ENCODE data around the gene ZYG11B. TPM values are rescaled to one million over a fixed set of nuclear protein-coding genes. Genes with fewer than 3 reads are reported as not detected.
"Not testable (repeated sequence)": the region's sequence is repeated elsewhere in the genome, so short reads cannot be mapped to it uniquely, and the experiment has no call there.

The ZYG11B gene
- 10 to 100 TPM; 10.8 to 11.1 TPM for total RNA-seq

- ChIA-PET POLR2A (interaction anchor here (0.6 to 1.1 kb wide), 7 partner anchors 23 to 323 kb away, joined by 3 to 4 read pairs (median 3); partner anchors contain the start of gene TUT4), CTCF (interaction anchor here (0.8 to 1.3 kb wide), 3 partner anchors 22 to 73 kb away, joined by 3 to 4 read pairs (median 3); no protein-coding TSS in a partner anchor)
Observed at GRCh38 chr1:52726265-52727113, at the start of gene ZYG11B. Gene ZYG11B (plus strand): TSS chr1:52726453. CDS start chr1:52726654, 201 bp downstream.

- ChIA-PET POLR2A (no interaction called here), CTCF (interaction anchor here (0.7 kb wide), 1 partner anchor 9 kb away, joined by 3 read pairs; no protein-coding TSS in a partner anchor)
Observed at GRCh38 chr1:52677076-52677806, 49.0 kb upstream of the ZYG11B start.

- POLR2A ChIA-PET = no interaction called here
- CTCF ChIA-PET = no interaction called here
Observed at GRCh38 chr1:52679048-52679447, 47.2 kb upstream of the ZYG11B start.

GRCh38 chr1:52679498-52679897 is 46.8 kb upstream of the ZYG11B start:
- CTCF ChIA-PET = no interaction called here
- POLR2A ChIA-PET = no interaction called here

GRCh38 chr1:52680353-52680752 is 45.9 kb upstream of the ZYG11B start:
- CTCF ChIA-PET = no interaction called here
- POLR2A ChIA-PET = no interaction called here

- CTCF ChIA-PET = no interaction called here
- POLR2A ChIA-PET = no interaction called here
Observed at GRCh38 chr1:52681136-52681535, 45.1 kb upstream of the ZYG11B start.

- ChIA-PET CTCF (no interaction called here), POLR2A (no interaction called here)
Observed at GRCh38 chr1:52683367-52683940, 42.8 kb upstream of the ZYG11B start.

GRCh38 chr1:52684545-52684944 is 41.7 kb upstream of the ZYG11B start:
- POLR2A ChIA-PET = no interaction called here
- CTCF ChIA-PET = interaction anchor here (0.7 to 1.2 kb wide), 3 partner anchors 8 to 279 kb away, joined by 3 to 5 read pairs (median 3); no protein-coding TSS in a partner anchor

GRCh38 chr1:52686261-52686751 is 39.9 kb upstream of the ZYG11B start:
- POLR2A ChIA-PET = interaction anchor here (0.6 kb wide), 1 partner anchor 1488 kb away, joined by 3 read pairs; no protein-coding TSS in a partner anchor
- CTCF ChIA-PET = interaction anchor here (0.5 to 1.9 kb wide), 11 partner anchors 8 to 282 kb away, joined by 3 to 5 read pairs (median 3); partner anchors contain the start of genes ORC1, PRPF38A and SHISAL2A

- ChIA-PET CTCF (interaction anchor here (0.5 to 1.9 kb wide), 9 partner anchors 9 to 280 kb away, joined by 3 to 5 read pairs (median 3); partner anchors contain the start of gene SHISAL2A), POLR2A (no interaction called here)
Observed at GRCh38 chr1:52686830-52687229, 39.4 kb upstream of the ZYG11B start.

GRCh38 chr1:52691821-52692220 is 34.4 kb upstream of the ZYG11B start:
- POLR2A ChIA-PET = no interaction called here
- CTCF ChIA-PET = interaction anchor here (0.6 to 0.7 kb wide), 2 partner anchors 75 to 100 kb away, joined by 3 to 7 read pairs; no protein-coding TSS in a partner anchor

- POLR2A ChIA-PET = no interaction called here
- CTCF ChIA-PET = no interaction called here
Observed at GRCh38 chr1:52692697-52693096, 33.6 kb upstream of the ZYG11B start.

GRCh38 chr1:52693351-52693750 is 32.9 kb upstream of the ZYG11B start:
- POLR2A ChIA-PET, CTCF ChIA-PET: not testable (repeated sequence)

- CTCF ChIA-PET = interaction anchor here (0.7 kb wide), 1 partner anchor 1048 kb away, joined by 3 read pairs; no protein-coding TSS in a partner anchor
- POLR2A ChIA-PET = no interaction called here
Observed at GRCh38 chr1:52693843-52694242, 32.4 kb upstream of the ZYG11B start.

GRCh38 chr1:52695627-52696026 is 30.6 kb upstream of the ZYG11B start:
- ChIA-PET CTCF (interaction anchor here (1.7 kb wide), 1 partner anchor 9 kb away, joined by 5 read pairs; no protein-coding TSS in a partner anchor), POLR2A (no interaction called here)

GRCh38 chr1:52697795-52698674 is 28.2 kb upstream of the ZYG11B start, which contains the start of gene COA7:
Gene COA7 (minus strand): TSS chr1:52698347. CDS start chr1:52698326, 21 bp downstream.
- CTCF ChIA-PET = interaction anchor here (1.2 to 2.1 kb wide), 2 partner anchors 12 to 50 kb away, joined by 4 to 7 read pairs; no protein-coding TSS in a partner anchor
- POLR2A ChIA-PET = no interaction called here

- POLR2A ChIA-PET = interaction anchor here (0.6 to 1.3 kb wide), 3 partner anchors 23 to 299 kb away, joined by 3 to 4 read pairs (median 3); partner anchors contain the start of gene ORC1
- CTCF ChIA-PET = interaction anchor here (0.5 to 1.0 kb wide), 4 partner anchors 13 to 239 kb away, joined by 3 to 4 read pairs (median 3); partner anchors contain the start of genes SHISAL2A and ZYG11B
Observed at GRCh38 chr1:52702886-52703787, 23.1 kb upstream of the ZYG11B start.
